SK-N-SH treated with all-trans-retinoic acid at 6 μM for 48 hours (cell line): ENCODE data around the gene GMPS.
"Not testable (repeated sequence)": the region's sequence is repeated elsewhere in the genome, so short reads cannot be mapped to it uniquely, and the experiment has no call there.

Experiments used
- ATAC-seq: fragments of 200-7000 bp; cut with Tn5 transposase; 3 replicates; pipeline ENCODE4 v1.9.1; 2020; ENCODE audit warnings: mild to moderate bottlenecking, moderate library complexity
- ARNTL ChIP-seq: fragments of 450-650 bp; formaldehyde crosslinking; IDR thresholded peaks from 2 replicates; pipeline ENCODE4 v1.5.0; 2020; ENCODE audit warnings: low read depth, mild to moderate bottlenecking, moderate library complexity, borderline replicate concordance
- BACH2 ChIP-seq: fragments of 250-450 bp; sonication (Bioruptor Pico); IDR thresholded peaks from 2 replicates; pipeline ENCODE4 v1.9.0; 2021; ENCODE audit warnings: mild to moderate bottlenecking, borderline replicate concordance
- CREB5 ChIP-seq: fragments of 250-450 bp; sonication (Bioruptor Pico); IDR thresholded peaks from 2 replicates; pipeline ENCODE4 v1.5.1; 2020; ENCODE audit warnings: low read depth, mild to moderate bottlenecking, moderate library complexity
- CSDC2 ChIP-seq: fragments of 250-450 bp; sonication (Bioruptor Pico); IDR thresholded peaks from 2 replicates; pipeline ENCODE4 v1.5.0; 2020; ENCODE audit warnings: mild to moderate bottlenecking, moderate library complexity
- CSRNP3 ChIP-seq: fragments of 250-450 bp; sonication (Bioruptor Pico); IDR thresholded peaks from 2 replicates; pipeline ENCODE4 v1.5.1; 2021; ENCODE audit warnings: mild to moderate bottlenecking, moderate library complexity
- ESRRG ChIP-seq: fragments of 250-450 bp; sonication (Bioruptor Pico); IDR thresholded peaks from 2 replicates; pipeline ENCODE4 v1.6.1; 2021; ENCODE audit warnings: mild to moderate bottlenecking
- GLIS3 ChIP-seq: fragments of 250-450 bp; sonication (Bioruptor Pico); IDR thresholded peaks from 2 replicates; pipeline ENCODE4 v1.5.0; 2020; ENCODE audit warnings: mild to moderate bottlenecking, moderate library complexity
- ISL1 ChIP-seq: fragments of 250-450 bp; sonication (Bioruptor Pico); IDR thresholded peaks from 2 replicates; pipeline ENCODE4 v2.1.2; 2022; ENCODE audit warnings: mild to moderate bottlenecking, moderate library complexity
- OSR1 ChIP-seq: fragments of 250-450 bp; sonication (Bioruptor Pico); IDR thresholded peaks from 2 replicates; pipeline ENCODE4 v1.8.0; 2022; ENCODE audit warnings: moderate library complexity, mild to moderate bottlenecking, inconsistent platforms
- PATZ1 ChIP-seq: fragments of 250-450 bp; sonication (Bioruptor Pico); IDR thresholded peaks from 2 replicates; pipeline ENCODE4 v1.8.0; 2020; ENCODE audit warnings: mild to moderate bottlenecking, moderate library complexity, borderline replicate concordance
- POU6F1 ChIP-seq: fragments of 250-450 bp; sonication (Bioruptor Pico); IDR thresholded peaks from 2 replicates; pipeline ENCODE4 v1.8.0; 2021; ENCODE audit warnings: low read depth, mild to moderate bottlenecking, moderate library complexity, borderline replicate concordance
- RARB ChIP-seq: fragments of 250-450 bp; sonication (Bioruptor Pico); IDR thresholded peaks from 2 replicates; pipeline ENCODE4 v1.8.0; 2021; ENCODE audit warnings: mild to moderate bottlenecking, moderate library complexity
- TCF4 ChIP-seq: fragments of 250-450 bp; sonication (Bioruptor Pico); IDR thresholded peaks from 2 replicates; pipeline ENCODE4 v1.8.0; 2021; ENCODE audit warnings: mild to moderate bottlenecking, moderate library complexity, borderline replicate concordance
- TSHZ2 ChIP-seq: fragments of 250-450 bp; sonication (Bioruptor Pico); IDR thresholded peaks from 2 replicates; pipeline ENCODE4 v1.5.0; 2020; ENCODE audit warnings: mild to moderate bottlenecking, moderate library complexity
- ZC3H10 ChIP-seq: fragments of 250-450 bp; sonication (Bioruptor Pico); IDR thresholded peaks from 2 replicates; pipeline ENCODE4 v1.5.1; 2021; ENCODE audit warnings: mild to moderate bottlenecking, moderate library complexity
- ZFP3 ChIP-seq: fragments of 250-450 bp; sonication (Bioruptor Pico); IDR thresholded peaks from 2 replicates; pipeline ENCODE4 v1.5.0; 2020; ENCODE audit warnings: mild to moderate bottlenecking, moderate library complexity
- ZFP30 ChIP-seq: fragments of 450-650 bp; formaldehyde crosslinking; IDR thresholded peaks from 2 replicates; pipeline ENCODE4 v1.5.0; 2022; ENCODE audit warnings: mild to moderate bottlenecking, moderate library complexity
- ZNF565 ChIP-seq: fragments of 450-650 bp; formaldehyde crosslinking; conservative IDR thresholded peaks from 2 replicates; pipeline ENCODE4 v1.5.0; 2020; ENCODE audit warnings: low read depth, mild to moderate bottlenecking, moderate library complexity
- ZNF70 ChIP-seq: fragments of 450-650 bp; formaldehyde crosslinking; IDR thresholded peaks from 2 replicates; pipeline ENCODE4 v1.5.0; 2020; ENCODE audit warnings: mild to moderate bottlenecking, moderate library complexity
- ZNF8 ChIP-seq: fragments of 450-650 bp; formaldehyde crosslinking; IDR thresholded peaks from 2 replicates; pipeline ENCODE4 v1.5.0; 2020; ENCODE audit warnings: mild to moderate bottlenecking, moderate library complexity

Gene GMPS

GRCh38 chr3:155885292-155885691 lies 14.8 kb downstream of the GMPS start (continued):
- no peak for TF ChIP-seq TSHZ2 (CRISPR knock-in tag)
- no peak for TF ChIP-seq OSR1
- no peak for TF ChIP-seq CREB5 (CRISPR knock-in tag)
- TF ChIP-seq ZNF565 (CRISPR knock-in tag): no peak
- TF ChIP-seq CSRNP3 (CRISPR knock-in tag): no peak
- TF ChIP-seq GLIS3 (CRISPR knock-in tag): no peak
- TF ChIP-seq BACH2: no peak
- no peak for TF ChIP-seq ZNF70 (CRISPR knock-in tag)

- not testable (repeated sequence) for ATAC-seq
Observed at GRCh38 chr3:155886348-155886747, 15.9 kb downstream of the GMPS start.

GRCh38 chr3:155886915-155887314 lies 16.5 kb downstream of the GMPS start:
- ATAC-seq: no peak
- TF ChIP-seq ZNF565 (CRISPR knock-in tag) (no peak), ZFP3 (CRISPR knock-in tag) (no peak), ARNTL (CRISPR knock-in tag) (no peak), POU6F1 (no peak), TCF4 (no peak), ZC3H10 (CRISPR knock-in tag) (no peak), ISL1 (no peak), ZNF8 (CRISPR knock-in tag) (no peak), CSRNP3 (CRISPR knock-in tag) (no peak), PATZ1 (no peak), RARB (CRISPR knock-in tag) (no peak)

GRCh38 chr3:155889212-155889611 lies 18.8 kb downstream of the GMPS start:
- no peak for ATAC-seq
- TF ChIP-seq ZFP30: no peak
- no peak for TF ChIP-seq POU6F1
- TF ChIP-seq TSHZ2 (CRISPR knock-in tag): no peak
- no peak for TF ChIP-seq ESRRG
- no peak for TF ChIP-seq OSR1
- TF ChIP-seq CSDC2 (CRISPR knock-in tag): no peak
- no peak for TF ChIP-seq ZFP3 (CRISPR knock-in tag)
- no peak for TF ChIP-seq ISL1
- TF ChIP-seq ZNF565 (CRISPR knock-in tag): no peak
- TF ChIP-seq BACH2: no peak
